Fibroblast of villous mesenchyme (primary cell): ENCODE data around the gene SCOC. TPM values are rescaled to one million over a fixed set of nuclear protein-coding genes. Genes with fewer than 3 reads are reported as not detected.

Experiments
- DNase-seq: peaks from one replicate; pipeline ENCODE4 v3.0.0-alpha.2; 2010; ENCODE audit warnings: low read depth
- H3K4me3 ChIP-seq: 2 replicates; pipeline ENCODE4 v1.5.1; 2011; ENCODE audit warnings: low read depth, mild to moderate bottlenecking, low read length
- CTCF ChIP-seq: IDR thresholded peaks from 2 replicates; pipeline ENCODE4 v1.5.1; 2012; ENCODE audit warnings: low read depth, mild to moderate bottlenecking, low read length; ENCODE audit not compliant: insufficient read depth
- total RNA-seq: library from RNA; depleted of rRNA; stranded (reverse); fragments of >200 nt; gene quantifications from 2 replicates; pipeline ENCODE4 v1.2.3, GENCODE V29; 2012

SCOC gene
- total RNA-seq, 1 donor: 84.6 TPM

GRCh38 chr4:140333523-140333922 is 39.9 kb upstream of the SCOC start:
- no peak for DNase-seq
- no peak for TF ChIP-seq CTCF
- H3K4me3 ChIP-seq: no peak overlapping the region

GRCh38 chr4:140335076-140335475 is 38.4 kb upstream of the SCOC start:
- H3K4me3 ChIP-seq: no peak overlapping the region
- DNase-seq: no peak
- no peak for TF ChIP-seq CTCF

GRCh38 chr4:140336730-140337129 is 36.7 kb upstream of the SCOC start:
- DNase-seq: no peak
- no peak for TF ChIP-seq CTCF
- no peak overlapping the region for H3K4me3 ChIP-seq

- no peak overlapping the region for H3K4me3 ChIP-seq
- no peak for TF ChIP-seq CTCF
- DNase-seq: no peak
Measured at GRCh38 chr4:140342620-140343019, 30.8 kb upstream of the SCOC start.

GRCh38 chr4:140343303-140343702 is 30.1 kb upstream of the SCOC start:
- no peak overlapping the region for H3K4me3 ChIP-seq
- no peak for DNase-seq

GRCh38 chr4:140344101-140344500 is 29.3 kb upstream of the SCOC start:
- no peak overlapping the region for H3K4me3 ChIP-seq
- no peak for TF ChIP-seq CTCF
- no peak for DNase-seq

More at GRCh38 chr4:140343303-140343702, 30.1 kb upstream of the SCOC start:
- no peak for TF ChIP-seq CTCF

GRCh38 chr4:140344621-140345020 is 28.8 kb upstream of the SCOC start:
- TF ChIP-seq CTCF: no peak
- no peak overlapping the region for H3K4me3 ChIP-seq
- no peak for DNase-seq
